Measurements from ENCODE around the gene ADAP1.

Gene ADAP1

DNA sequence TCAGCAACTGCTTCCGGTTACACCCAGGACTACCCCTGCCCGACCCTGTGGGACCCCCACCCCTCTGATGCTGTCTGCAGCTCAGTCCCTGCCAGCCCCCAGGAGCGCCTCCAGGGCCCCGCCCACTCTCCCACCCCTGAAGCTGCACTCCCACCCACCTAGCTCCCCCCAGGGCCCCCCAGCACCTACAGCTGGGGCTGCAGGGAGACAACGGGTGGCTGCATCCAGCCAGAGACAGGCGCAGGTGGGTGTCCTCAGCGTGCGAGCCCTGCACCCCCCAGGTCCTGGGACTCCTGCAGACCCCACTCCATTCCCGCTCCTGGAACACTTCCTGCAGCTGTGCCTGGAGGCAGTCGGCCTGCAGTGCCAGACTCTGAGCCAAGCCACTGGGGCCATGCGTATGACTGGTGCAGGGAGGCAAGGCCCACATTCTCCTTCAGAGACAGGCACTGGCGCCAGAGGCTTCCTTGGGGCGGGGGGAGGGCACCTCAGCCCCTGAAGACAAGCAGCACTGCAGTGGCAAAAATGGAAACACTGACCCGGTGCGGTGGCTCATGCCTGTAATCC is 34.6 kb upstream of the ADAP1 start:
- no peak for DNase-seq (ENCODE audit: low read depth in 2 of 3, low spot score in 1 of 3)

DNA sequence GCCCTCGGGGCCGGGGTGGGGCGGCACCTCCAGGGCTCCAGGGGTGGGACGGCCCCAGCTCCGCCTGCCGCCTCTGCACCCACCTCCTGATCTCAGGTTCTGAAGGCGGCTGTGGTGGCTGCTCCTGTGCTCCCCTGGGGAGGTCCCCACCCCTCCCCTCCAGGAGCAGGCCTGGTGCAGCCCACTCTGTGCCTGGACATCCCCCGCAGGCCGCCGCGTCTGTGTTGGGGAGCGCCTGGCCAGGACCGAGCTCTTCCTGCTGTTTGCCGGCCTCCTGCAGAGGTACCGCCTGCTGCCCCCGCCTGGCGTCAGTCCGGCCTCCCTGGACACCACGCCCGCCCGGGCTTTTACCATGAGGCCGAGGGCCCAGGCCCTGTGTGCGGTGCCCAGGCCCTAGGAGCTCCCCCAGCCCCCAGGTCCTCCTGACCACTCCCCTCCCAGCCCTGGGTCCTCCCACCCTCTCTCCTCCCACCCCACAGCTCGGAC is 34.0 kb upstream of the ADAP1 start:
- DNase-seq (ENCODE audit: low read depth in 2 of 3, low spot score in 1 of 3), result no peak

DNA sequence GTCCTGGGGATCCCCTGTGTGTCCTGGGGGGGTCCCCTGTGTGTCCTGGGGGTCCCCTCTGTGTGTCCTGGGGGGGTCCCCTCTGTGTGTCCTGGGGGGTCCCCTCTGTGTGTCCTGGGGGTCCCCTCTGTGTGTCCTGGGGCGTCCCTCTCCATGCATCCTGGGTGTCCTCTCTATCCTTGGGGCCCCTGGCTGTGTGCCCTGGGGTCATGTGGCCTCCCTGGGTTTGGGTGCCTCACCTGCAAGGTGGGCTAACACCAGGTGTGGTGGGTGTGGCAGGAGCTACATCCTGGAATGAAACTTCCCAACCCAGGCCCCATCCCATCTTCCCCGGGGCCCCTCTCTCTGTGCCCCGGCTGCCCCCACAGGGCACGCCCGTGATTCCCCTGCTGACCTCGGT is 33.4 kb upstream of the ADAP1 start:
- DNase-seq (ENCODE audit: low read depth in 2 of 3, low spot score in 1 of 3), result no peak

DNA sequence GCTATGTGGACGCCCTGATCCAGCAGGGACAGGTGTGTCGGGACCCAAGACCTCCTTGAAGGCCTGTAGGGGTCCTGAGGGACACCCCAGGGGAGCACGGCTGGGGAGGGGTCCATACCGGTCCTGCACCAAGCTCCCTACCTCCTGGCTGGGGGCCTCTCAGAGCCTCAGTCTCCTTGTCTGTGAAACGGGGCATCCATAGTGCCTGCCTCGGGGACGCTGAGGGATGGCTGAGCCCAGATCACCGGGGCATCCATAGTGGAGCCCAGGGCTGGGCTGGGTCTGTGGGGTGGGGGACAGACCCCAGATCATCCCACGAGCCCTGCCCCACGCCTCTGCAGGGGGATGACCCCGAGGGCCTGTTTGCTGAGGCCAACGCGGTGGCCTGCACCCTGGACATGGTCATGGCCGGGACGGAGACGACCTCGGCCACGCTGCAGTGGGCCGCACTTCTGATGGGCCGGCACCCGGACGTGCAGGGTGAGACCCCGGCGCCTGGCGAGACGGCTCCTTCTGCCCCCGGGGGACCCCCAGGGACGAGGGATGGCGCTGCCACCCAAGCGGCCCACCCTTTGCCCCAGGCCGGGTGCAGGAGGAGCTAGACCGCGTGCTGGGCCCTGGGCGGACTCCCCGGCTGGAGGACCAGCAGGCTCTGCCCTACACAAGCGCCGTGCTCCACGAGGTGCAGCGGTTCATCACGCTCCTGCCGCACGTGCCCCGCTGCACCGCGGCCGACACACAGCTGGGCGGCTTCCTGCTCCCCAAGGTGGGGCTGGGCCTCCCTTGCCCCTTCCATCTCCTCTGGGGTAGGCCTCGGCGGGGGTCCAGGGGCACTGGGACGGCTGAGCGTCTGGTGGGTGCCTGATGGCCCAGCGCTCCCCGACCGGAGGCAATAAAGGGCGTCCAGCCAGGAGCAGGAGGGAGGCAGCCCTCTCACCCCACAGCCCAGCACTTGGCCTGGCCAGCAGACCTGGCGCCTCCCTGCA is 32.6 kb upstream of the ADAP1 start:
- no peak for DNase-seq (ENCODE audit: low read depth in 2 of 3, low spot score in 1 of 3)

DNA sequence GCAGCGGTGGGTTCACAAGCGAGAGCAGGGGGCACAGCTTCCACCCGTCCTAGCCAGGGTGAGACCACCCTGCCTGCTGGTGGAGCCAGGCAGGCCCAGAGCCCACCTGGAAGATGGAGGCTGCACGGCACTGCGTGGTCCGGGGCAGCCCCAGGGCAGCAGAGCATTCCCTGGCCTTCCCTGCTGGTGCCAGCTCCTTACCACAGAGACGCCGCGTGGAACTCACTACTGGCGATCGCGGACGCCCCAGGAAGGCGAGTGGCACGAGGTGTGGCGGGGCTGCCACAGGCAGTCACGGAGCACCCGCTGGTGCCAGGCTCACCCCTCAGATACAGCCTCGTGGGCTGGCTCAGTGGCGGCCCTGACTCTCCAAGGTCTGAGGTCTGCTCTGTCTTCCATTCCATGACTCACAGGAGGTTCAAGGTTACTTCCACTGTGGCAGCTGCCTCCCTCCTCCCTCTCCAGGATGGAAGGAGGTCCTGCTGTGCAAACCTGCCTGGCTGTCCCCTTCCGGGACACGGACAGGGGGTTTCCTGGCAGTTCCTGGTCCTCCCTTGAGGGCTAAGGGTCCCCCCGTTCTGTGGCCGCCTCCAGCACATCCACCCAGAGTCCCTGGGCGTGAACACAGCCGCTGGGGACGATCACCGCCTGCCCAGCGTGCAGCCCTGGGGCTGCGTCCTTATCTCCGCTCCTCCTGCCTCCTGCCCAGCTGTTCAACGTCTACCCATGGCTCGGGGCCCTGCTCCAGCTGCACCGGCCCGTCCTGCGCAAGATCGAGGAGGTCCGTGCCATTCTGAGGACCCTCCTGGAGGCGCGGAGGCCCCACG is 31.6 kb upstream of the ADAP1 start:
- no peak for DNase-seq (ENCODE audit: low read depth in 2 of 3, low spot score in 1 of 3)

DNA sequence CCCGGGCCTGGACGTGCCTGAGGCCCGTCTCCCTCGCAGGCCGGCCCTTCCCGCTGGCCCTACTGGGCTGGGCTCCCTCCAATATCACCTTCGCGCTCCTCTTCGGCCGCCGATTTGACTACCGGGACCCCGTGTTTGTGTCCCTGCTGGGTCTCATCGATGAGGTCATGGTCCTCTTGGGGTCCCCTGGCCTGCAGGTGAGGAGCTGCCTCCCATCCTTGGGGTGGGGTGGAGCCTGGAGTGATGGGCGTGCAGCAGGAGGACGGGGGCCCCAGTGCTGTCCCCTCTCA is 30.6 kb upstream of the ADAP1 start:
- no peak for DNase-seq (ENCODE audit: low read depth in 2 of 3, low spot score in 1 of 3)

DNA sequence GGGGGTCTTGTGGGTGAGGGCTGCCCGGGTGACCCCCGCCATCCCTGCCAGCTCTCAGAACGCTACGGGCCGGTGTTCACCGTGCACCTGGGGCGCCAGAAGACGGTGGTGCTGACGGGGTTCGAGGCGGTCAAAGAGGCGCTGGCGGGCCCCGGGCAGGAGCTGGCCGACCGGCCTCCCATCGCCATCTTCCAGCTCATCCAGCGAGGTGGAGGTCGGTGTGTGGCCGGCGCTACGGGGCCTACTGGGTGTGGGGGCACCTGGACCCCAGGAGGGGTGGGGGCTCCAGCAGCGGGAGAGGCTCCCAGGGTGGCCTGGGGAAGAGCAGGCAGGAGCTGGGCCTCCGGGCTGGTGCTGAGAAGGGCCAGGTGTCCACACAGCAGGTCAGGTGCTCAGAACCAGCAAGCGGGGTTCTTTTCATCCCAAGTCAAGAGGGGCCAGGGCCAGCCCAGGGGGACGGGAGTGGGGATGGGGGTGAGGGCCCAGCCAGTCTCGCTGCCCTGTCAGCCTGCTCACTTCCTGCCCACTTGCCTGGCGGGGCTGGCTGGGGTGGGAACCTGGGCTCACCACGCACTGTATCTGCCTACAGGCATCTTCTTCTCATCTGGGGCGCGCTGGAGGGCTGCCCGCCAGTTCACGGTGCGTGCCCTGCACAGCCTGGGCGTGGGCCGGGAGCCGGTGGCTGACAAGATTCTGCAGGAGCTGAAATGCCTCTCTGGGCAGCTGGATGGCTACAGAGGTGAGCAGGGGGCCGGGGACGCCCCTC is 30.1 kb upstream of the ADAP1 start:
- DNase-seq (ENCODE audit: low read depth in 2 of 3, low spot score in 1 of 3), result no peak

DNA sequence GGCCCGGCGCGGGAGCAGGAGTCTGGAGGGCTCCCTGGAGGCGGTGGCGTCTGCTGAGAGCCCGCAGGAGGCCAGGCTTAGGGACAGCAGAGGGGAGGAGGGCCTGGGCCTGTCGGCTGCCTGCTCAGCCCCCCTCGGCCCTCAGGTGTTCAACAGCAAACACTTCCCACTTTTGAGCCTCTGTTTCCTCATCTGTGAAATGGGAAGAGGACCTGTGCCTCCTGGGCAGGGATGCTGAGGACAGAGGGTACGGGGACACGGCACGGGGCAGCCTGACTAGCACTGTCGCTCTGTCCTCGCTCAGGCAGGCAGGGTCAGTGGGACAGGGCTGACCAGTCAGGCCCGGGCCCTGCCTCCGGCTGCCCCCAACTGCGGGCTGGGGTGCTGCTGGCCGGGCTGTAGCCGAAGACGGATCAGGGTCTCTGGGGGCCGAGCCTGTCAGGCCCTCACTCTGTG is 29.2 kb upstream of the ADAP1 start:
- DNase-seq (ENCODE audit: low read depth in 2 of 3, low spot score in 1 of 3), result no peak

DNA sequence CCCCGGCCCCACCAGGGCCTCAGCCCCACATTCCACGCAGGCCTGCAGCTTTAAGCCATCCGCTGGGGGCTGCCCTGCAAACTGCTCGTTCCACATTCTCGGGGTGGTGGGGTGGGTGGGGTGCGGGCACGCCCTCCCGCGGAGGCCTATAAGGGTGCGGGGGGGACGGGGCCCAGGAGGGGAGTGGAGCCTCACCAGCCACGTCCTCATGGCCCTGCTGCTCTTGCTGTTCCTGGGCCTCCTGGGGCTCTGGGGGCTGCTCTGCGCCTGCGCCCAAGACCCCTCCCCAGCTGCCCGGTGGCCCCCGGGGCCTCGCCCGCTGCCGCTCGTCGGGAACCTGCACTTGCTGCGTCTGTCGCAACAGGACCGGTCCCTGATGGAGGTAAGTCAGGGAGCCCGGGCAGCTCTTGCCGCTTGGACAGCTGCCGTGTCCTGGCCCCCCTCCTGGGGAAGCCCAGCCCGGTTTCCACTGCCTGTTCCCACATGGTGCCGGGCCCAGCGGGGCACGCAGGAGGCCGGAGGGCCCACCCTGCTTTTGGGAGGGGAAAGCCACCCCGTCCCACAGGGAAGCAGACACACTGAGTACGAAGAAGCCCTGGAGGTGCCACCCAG is 28.6 kb upstream of the ADAP1 start, which contains the start of gene CYP2W1:
Gene CYP2W1 (plus strand): TSS at position 178 of the 612 bp plus-strand sequence. CDS start 31 bp downstream, at position 209.
- no peak for DNase-seq (ENCODE audit: low read depth in 2 of 3, low spot score in 1 of 3)

DNA sequence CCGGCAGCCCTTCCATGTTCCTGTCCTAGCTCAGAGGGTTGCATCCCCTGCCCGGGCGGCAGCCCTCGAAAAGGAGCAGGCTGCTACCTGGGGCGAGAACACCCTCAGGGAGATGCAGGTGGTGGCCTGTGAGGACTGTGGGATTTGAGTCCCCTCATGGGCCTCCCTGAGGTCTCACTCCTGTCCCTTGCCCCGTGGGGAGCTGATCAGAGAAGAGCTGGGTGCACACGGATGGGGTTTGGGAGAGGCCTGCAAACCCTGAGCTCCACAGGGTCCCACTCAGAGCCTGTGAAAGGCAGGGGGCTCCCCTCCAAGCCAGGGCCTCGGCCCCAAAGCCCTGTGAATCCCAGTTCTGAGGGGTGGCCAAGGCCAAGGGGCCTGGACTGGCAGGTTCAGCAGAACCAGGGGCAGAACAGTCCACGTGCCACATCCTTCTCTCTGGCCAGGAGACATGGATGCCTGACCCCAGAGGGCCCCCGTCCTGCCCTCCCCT is 28.1 kb upstream of the ADAP1 start:
- no peak for DNase-seq (ENCODE audit: low read depth in 2 of 3, low spot score in 1 of 3)

DNA sequence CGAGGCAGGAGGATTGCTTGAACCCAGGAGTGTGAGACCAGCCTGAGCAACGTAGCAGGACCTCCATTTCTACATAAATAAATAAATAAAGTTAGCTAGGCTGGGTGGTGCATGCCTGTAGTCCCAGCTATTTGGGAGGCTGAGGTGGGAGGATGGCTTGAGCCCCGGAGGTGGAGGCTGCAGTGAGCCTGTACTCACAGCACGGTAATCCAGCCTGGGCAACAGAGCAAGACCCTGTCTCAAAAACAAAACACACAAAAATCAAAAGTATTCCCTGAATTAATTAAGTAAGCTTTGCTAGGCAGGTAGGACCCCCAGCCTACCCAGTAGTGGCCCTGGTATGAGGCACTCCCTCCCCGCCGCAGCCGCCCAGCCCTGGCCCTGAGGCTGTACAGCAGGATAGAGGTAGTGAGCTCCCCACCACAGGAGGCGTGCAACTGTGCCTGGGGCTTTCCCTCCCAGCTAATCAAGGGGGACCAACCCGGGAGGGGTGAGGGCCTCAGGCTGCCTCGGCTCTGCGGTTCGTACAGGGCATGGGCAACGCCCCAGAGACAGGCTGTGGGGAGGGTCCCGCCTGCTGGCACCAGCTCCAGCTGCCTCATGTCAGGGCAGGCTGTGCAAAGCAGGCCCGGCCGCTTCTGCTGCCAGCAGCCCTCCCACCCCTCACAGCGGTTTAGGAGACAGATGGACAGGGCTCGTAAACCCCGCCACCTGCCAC is 27.5 kb upstream of the ADAP1 start:
- no peak for DNase-seq (ENCODE audit: low read depth in 2 of 3, low spot score in 1 of 3)

DNA sequence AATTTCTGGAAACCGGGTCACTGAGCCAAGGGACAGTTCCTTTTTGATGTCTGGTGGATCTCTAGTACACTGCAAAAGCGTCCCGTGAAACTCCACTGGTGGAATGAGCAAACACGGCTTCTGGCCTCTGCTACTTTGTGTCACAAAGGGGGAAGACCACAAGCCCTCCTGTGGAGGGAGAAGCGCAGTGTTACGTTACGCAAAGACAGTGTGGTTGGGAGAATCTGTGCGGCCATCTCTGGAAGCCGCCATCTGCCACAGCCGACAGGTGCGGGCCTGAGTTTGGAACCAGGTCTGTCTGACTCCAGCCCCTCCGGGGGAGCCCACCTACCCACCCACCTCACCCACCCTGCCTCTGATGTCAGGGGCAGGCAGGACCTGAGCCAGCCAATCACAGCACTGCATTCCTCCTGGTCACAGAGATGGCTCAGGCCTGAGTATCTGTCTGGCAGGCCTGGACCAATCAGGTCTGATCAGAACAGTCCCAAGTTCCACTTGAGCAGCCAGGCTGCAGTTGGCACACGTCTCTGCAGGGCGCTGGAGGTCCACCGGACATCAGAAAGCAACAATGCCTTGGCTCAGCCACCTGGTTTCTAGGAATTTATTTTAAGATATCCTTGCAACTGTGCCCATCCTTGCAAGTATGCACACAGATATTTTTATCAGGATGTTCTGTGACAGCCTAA is 25.5 kb upstream of the ADAP1 start:
- DNase-seq (ENCODE audit: low read depth in 2 of 3, low spot score in 1 of 3), result no peak

DNA sequence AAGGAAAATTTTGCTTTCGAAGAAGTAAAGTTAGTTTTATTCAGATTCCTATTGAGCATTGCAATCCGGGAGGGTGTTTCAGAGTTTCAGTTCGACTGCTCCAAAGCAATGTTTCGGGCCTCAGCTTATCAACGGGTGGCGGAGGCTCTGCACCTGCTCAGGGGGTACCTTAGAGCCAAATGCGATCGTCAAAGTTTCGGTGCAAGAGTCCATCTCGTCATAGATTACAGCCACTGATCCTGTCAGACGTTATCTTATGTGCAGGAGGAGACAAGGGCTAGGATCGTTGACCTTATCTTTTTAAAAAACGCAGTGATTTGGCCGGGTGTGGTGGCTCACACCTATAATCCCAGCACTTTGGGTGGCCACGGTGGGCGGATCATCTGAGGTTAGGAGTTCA is 24.7 kb upstream of the ADAP1 start:
- no peak for DNase-seq (ENCODE audit: low read depth in 2 of 3, low spot score in 1 of 3)

DNA sequence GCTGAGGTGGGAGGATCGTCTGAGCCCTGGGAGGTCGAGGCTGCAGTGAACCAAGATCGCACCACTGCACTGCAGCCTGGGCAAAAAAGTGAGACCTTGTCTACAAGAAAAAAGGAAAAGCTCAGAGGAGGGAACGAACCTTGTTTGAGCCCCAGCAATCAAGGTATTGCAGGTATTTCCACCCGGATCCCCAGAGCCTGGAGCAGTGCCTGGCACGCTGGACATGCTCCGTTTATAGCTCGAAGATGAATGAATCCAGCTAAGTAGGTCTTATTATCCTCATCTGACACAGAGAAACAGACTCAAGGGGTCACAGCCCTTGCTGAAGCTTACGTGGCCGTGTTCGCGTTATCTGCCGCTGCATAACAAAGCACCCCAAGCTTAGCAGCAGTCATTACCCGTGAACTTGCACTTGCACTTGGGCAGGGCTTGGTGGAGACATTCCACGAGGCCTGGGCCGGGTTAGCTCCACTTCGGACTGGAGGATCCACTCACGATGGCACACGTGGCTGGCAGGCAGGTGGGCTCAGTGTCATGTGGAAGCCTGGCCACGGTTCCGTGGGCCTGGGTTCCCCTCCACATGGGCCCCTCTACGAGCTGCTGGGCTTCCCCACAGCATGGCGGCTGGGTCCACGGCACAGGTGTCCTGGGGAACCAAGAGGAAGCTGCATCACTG is 24.1 kb upstream of the ADAP1 start:
- DNase-seq (ENCODE audit: low read depth in 2 of 3, low spot score in 1 of 3), result no peak

DNA sequence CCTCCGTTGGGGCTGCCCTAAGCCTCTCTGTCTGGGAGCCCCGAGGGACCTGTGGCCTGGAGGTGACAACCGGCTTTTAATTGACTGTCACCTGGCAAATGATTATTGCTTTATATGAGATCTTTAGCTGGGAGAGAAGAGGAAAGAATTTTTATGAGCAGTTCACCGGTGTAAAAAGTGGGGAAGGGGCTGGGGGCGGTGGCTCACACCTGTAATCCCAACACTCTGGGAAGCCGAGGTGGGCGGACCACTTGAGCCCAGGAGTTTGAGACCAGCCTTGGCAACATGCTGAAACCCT is 23.5 kb upstream of the ADAP1 start:
- DNase-seq (ENCODE audit: low read depth in 2 of 3, low spot score in 1 of 3), result no peak

DNA sequence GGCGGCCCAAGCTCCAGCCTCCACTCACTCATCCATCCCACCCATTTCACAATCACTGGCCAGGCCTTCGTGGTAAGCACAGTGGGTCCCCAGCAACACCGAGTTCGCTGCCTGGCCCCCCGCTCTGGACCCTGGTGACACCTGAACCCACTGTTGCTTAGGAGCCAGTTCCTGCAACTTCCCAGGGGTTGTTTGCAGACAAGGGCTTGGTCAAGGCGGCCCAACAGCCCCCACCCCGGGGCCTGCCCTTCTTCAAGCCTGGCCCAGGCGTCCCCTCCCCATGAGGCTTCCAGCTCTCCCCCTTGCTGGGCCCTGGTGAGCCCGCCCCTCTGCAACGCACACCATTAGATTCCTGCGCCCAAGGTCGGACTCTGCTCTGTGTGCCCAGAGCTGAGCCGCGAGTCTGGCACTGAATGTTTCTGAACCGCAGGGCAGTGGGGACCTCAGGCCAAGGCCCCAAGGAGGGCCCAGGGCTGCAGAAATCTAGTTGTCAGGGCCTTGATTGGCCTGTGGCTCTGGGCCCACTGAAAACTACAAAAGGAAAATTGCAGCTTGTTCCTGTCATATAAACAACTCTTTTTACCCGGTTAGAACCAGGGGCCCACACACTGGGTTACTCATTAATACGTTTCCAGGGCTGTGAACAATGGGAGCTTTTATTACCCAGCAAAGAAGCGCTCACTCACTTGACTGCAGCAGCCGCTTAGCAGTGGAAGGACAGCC is 23.0 kb upstream of the ADAP1 start:
- DNase-seq (ENCODE audit: low read depth in 2 of 3, low spot score in 1 of 3), result no peak

DNA sequence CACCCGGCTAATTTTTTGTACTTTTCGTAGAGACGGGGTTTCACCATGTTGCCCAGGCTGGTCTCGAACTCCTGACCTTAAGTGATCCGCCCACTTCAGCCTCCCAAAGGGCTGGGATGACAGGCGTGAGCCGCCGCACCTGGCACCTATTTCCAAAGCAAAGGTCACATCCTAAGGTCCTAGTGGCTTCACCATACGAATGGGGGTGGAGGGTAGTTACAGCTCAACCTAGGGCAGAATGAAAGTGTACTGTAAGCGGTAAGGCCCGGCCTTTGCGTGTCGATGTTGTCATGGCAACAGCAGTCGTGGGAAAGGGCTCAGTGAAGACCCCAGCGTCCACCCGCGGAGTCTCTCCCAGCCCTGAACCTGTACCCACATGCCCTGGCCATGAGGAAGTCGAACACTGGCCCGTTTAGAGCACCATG is 22.4 kb upstream of the ADAP1 start:
- DNase-seq (ENCODE audit: low read depth in 2 of 3, low spot score in 1 of 3), result no peak

Data from stimulated activated CD4-positive, alpha-beta T cell treated with anti-CD3 and anti-CD28 coated beads, Interleukin-12 subunit alpha, Interleukin-12 subunit beta, amount 100 ng/mL, for 48 hours (primary cell).